ENCODE data around the gene ITPRIP.

ITPRIP gene

GRCh38 chr10:104345941-104346340 lies 7.7 kb upstream of the ITPRIP start:
- TF ChIP-seq RAD21 (IDR thresholded peaks at IDR 0.05; ENCODE audit: low read depth), result no peak
- TF ChIP-seq TAF1 (IDR thresholded peaks at IDR 0.05; ENCODE audit: low read depth), result no peak
- TF ChIP-seq ZBTB7A (IDR thresholded peaks at IDR 0.05; ENCODE audit: low read depth), result no peak

- TF ChIP-seq REST (IDR thresholded peaks at IDR 0.05; ENCODE audit: low read depth), result no peak
- no peak for TF ChIP-seq MAX (IDR thresholded peaks at IDR 0.05)
- TF ChIP-seq NFIC (IDR thresholded peaks at IDR 0.05), result no peak
Measured at GRCh38 chr10:104345515-104345914, 7.2 kb upstream of the ITPRIP start.

GRCh38 chr10:104344219-104344618 lies 6.0 kb upstream of the ITPRIP start:
- no peak for TF ChIP-seq TCF12 (IDR thresholded peaks at IDR 0.05; ENCODE audit: low read depth)
- TF ChIP-seq MAX (IDR thresholded peaks at IDR 0.05), result no peak
- no peak for TF ChIP-seq REST (IDR thresholded peaks at IDR 0.05; ENCODE audit: low read depth)
- no peak for TF ChIP-seq EGR1 (IDR thresholded peaks at IDR 0.05)

- TF ChIP-seq EGR1 (IDR thresholded peaks at IDR 0.05), result no peak
- TF ChIP-seq FOXM1 (IDR thresholded peaks at IDR 0.05; ENCODE audit: borderline replicate concordance, low read depth), result no peak
- no peak for TF ChIP-seq RAD21 (IDR thresholded peaks at IDR 0.05; ENCODE audit: low read depth)
- TF ChIP-seq MAX (IDR thresholded peaks at IDR 0.05), result no peak
- TF ChIP-seq REST (IDR thresholded peaks at IDR 0.05; ENCODE audit: low read depth), result no peak
- no peak for TF ChIP-seq ZBTB7A (IDR thresholded peaks at IDR 0.05; ENCODE audit: low read depth)
- no peak for TF ChIP-seq TCF12 (IDR thresholded peaks at IDR 0.05; ENCODE audit: low read depth)
- TF ChIP-seq NFIC (IDR thresholded peaks at IDR 0.05), result no peak
- no peak for TF ChIP-seq USF1 (IDR thresholded peaks at IDR 0.05)
- no peak for TF ChIP-seq TAF1 (IDR thresholded peaks at IDR 0.05; ENCODE audit: low read depth)
Measured at GRCh38 chr10:104342941-104343411, 4.7 kb upstream of the ITPRIP start.

- TF ChIP-seq TEAD4 (IDR thresholded peaks at IDR 0.05) (no peak), ZBTB7A (IDR thresholded peaks at IDR 0.05; ENCODE audit: low read depth) (no peak), REST (IDR thresholded peaks at IDR 0.05; ENCODE audit: low read depth) (no peak), YY1 (IDR thresholded peaks at IDR 0.05; ENCODE audit: low read depth) (no peak), EP300 (IDR thresholded peaks at IDR 0.05; ENCODE audit: borderline replicate concordance) (no peak), NFIC (IDR thresholded peaks at IDR 0.05) (no peak), USF1 (IDR thresholded peaks at IDR 0.05) (no peak), FOXM1 (IDR thresholded peaks at IDR 0.05; ENCODE audit: borderline replicate concordance, low read depth) (no peak), MAX (IDR thresholded peaks at IDR 0.05) (no peak), CEBPB (IDR thresholded peaks at IDR 0.05) (no peak), TCF12 (IDR thresholded peaks at IDR 0.05; ENCODE audit: low read depth) (no peak), RAD21 (IDR thresholded peaks at IDR 0.05; ENCODE audit: low read depth) (no peak), CREB1 (IDR thresholded peaks at IDR 0.05; ENCODE audit: low read depth) (no peak), EGR1 (IDR thresholded peaks at IDR 0.05) (no peak), TAF1 (IDR thresholded peaks at IDR 0.05; ENCODE audit: low read depth) (no peak)
Measured at GRCh38 chr10:104340641-104341040, 2.4 kb upstream of the ITPRIP start.

Data from Ishikawa (cell line).